Activated T-cell treated with anti-CD3 and anti-CD28 coated beads, Interleukin-2, amount 50 U/mL, for 4 hours (primary cell): ENCODE data around the gene PCDH15. TPM values are rescaled to one million over a fixed set of nuclear protein-coding genes. Genes with fewer than 3 reads are reported as not detected.

Source experiments
- ATAC-seq, 2 donors: fragments of 200-7000 bp; cut with Tn5 transposase; one replicate each; pipeline ENCODE4 v1.10.0; 2021
- DNase-seq: peaks from one replicate; pipeline ENCODE4 v3.0.0-alpha.2; 2020
- H3K27me3 Mint-ChIP-seq: one replicate; pipeline ENCODE4 v1.8.0; 2021; ENCODE audit warnings: low read depth, mixed read lengths
- H3K36me3 Mint-ChIP-seq: one replicate; pipeline ENCODE4 v1.8.0; 2022; ENCODE audit warnings: mixed read lengths; ENCODE audit not compliant: insufficient read depth
- H3K4me1 Mint-ChIP-seq: one replicate; pipeline ENCODE4 v1.8.0; 2021; ENCODE audit warnings: low read depth, mixed read lengths
- H3K4me3 Mint-ChIP-seq: one replicate; pipeline ENCODE4 v1.8.0; 2021; ENCODE audit warnings: mild to moderate bottlenecking, moderate library complexity, mixed read lengths
- H3K9me3 Mint-ChIP-seq: one replicate; pipeline ENCODE4 v1.8.0; 2021; ENCODE audit warnings: mixed read lengths
- total RNA-seq, 3 donors: library from RNA; stranded (reverse); gene quantifications; one replicate each; pipeline ENCODE4 v1.2.1, GENCODE V29; 2021

The PCDH15 gene
- total RNA-seq, 3 donors from 2014 or later = not detected

DNA sequence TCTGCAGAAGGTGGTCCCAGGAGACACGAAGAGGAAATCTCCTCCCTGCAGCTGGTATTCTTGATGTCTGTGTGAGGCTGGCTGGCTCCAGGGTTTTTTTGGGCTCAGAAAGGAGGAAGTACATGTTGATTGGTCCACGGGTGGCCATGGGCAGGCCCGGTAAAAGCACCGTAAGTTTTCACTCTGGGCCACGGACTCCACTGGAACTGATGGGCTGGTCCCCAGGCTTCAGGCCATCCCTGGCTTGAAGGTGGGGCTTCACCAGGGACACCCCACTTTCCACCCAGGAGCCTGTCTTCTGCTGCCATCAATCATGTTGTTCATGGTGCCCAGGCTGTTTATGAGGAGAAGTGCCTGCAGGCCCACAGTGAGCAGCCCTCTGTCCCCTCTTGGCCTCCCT, 736.8 kb downstream of the PCDH15 start:
- H3K36me3 Mint-ChIP-seq = no peaks in the 10 kb centered on the region
- DNase-seq = no peak
- H3K4me1 Mint-ChIP-seq = no peaks in the 10 kb centered on the region
- H3K4me3 Mint-ChIP-seq = no peak overlapping the region
- no peaks in the 10 kb centered on the region for H3K27me3 Mint-ChIP-seq
- H3K9me3 Mint-ChIP-seq = no peaks in the 10 kb centered on the region
- ATAC-seq = no peak

GRCh38 chr10:54063514-54063913, 737.5 kb downstream of the PCDH15 start:
- Mint-ChIP-seq H3K27me3 (no peaks in the 10 kb centered on the region), H3K4me3 (no peak overlapping the region), H3K9me3 (peaks cover 3% of the 10 kb centered on the region), H3K4me1 (no peaks in the 10 kb centered on the region), H3K36me3 (no peaks in the 10 kb centered on the region)
- no peak for ATAC-seq
- DNase-seq = no peak

GRCh38 chr10:54060572-54060971, 740.5 kb downstream of the PCDH15 start:
- Mint-ChIP-seq H3K4me1 (no peaks in the 10 kb centered on the region), H3K4me3 (no peak overlapping the region), H3K27me3 (no peaks in the 10 kb centered on the region), H3K36me3 (no peaks in the 10 kb centered on the region), H3K9me3 (peaks cover 9% of the 10 kb centered on the region)
- DNase-seq (no peak), ATAC-seq (no peak)

DNA sequence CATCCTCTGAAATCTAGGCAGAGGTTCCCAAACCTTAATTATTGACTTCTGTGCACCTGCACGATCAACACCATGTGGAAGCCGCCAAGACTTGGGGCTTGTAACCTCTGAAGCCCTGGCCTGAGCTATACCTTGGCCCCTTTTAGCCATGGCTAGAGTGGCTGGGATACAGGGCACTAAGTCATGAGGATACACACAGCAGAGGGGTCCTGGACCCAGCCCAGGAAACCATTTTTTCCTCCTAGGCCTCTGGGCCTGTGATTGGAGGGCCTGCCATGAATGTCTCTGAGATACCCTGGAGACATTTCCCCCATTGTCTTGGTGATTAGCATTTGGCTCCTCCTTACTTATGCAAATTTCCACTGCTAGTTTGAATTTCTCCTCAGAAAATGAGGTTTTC, 743.7 kb downstream of the PCDH15 start:
- ATAC-seq (no peak), DNase-seq (no peak)
- Mint-ChIP-seq H3K36me3 (no peaks in the 10 kb centered on the region), H3K4me3 (no peak overlapping the region), H3K9me3 (peaks cover 9% of the 10 kb centered on the region), H3K27me3 (no peaks in the 10 kb centered on the region), H3K4me1 (no peaks in the 10 kb centered on the region)

DNA sequence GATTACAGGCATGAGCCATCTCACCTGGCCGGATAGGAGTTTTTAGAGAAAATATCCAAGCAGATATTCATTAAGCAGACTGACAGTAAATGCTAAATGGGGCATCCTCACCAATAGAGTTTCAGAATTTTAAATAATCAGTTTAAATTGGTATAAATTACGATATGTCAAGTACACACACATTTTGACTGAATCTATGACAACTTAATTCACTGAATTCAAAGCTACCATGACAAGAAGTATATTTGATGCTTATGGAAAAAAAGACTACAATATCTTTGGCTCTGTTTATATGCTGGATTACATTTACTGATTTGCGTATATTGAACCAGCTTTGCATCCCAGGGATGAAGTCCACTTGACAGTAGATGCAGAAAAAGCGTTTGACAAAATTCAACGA, 774.7 kb downstream of the PCDH15 start:
- H3K36me3 Mint-ChIP-seq = no peaks in the 10 kb centered on the region
- H3K4me3 Mint-ChIP-seq = no peak overlapping the region

DNA sequence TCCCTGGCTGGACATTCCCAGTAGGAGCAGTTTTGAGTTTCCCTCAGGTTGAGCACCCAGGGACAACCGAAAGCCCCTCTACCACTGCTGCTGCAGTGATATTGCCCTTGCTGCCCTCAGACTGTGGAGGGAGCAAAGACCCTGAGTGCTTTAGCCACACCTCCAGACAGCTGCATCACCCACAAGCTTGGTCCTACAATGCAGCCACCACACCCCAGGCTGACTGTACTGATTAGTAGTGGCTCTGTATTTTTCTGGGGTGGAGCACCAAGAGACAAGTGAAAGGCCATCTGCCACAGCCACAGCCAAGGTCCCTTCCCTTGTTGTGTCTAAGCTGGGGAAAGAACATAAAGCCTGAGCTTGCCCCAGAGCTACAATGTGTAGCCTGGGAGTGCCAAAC, 789.9 kb downstream of the PCDH15 start:
- ATAC-seq (no peak), DNase-seq (no peak)
- H3K36me3 Mint-ChIP-seq = no peaks in the 10 kb centered on the region
- no peaks in the 10 kb centered on the region for H3K27me3 Mint-ChIP-seq
- H3K4me1 Mint-ChIP-seq = no peaks in the 10 kb centered on the region
- no peak overlapping the region for H3K4me3 Mint-ChIP-seq
- H3K9me3 Mint-ChIP-seq = peaks cover 16% of the 10 kb centered on the region

More for the DNA sequence above, 774.7 kb downstream of the PCDH15 start:
- Mint-ChIP-seq H3K9me3 (peaks cover 4% of the 10 kb centered on the region), H3K27me3 (no peaks in the 10 kb centered on the region), H3K4me1 (no peaks in the 10 kb centered on the region)
- DNase-seq (no peak), ATAC-seq (no peak)

GRCh38 chr10:54010337-54010933, 790.6 kb downstream of the PCDH15 start:
- ATAC-seq (no peak), DNase-seq (no peak)
- H3K4me1 Mint-ChIP-seq = no peaks in the 10 kb centered on the region
- H3K36me3 Mint-ChIP-seq = no peaks in the 10 kb centered on the region
- no peak overlapping the region for H3K4me3 Mint-ChIP-seq
- H3K9me3 Mint-ChIP-seq = peaks cover 17% of the 10 kb centered on the region
- H3K27me3 Mint-ChIP-seq = no peaks in the 10 kb centered on the region

DNA sequence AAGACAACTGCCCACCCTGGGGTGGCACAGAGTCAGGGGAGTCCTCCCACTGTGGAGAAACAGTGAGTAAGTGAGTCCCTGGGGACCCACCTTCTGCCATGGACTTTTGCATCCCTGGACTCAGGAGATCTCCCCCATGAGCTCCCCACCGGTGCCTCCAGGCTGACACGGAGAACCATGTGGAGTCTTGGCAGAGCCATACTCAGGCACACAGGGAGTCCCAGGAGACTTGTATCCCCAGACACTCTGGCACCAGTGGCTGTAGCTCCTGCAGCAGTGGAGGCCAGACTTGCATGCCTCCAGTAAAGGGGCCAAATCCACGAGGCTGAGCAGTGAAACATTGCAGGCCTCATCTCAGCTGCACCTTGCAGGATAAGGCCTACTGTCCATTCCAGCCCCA, 791.4 kb downstream of the PCDH15 start:
- Mint-ChIP-seq H3K27me3 (no peaks in the 10 kb centered on the region), H3K4me3 (no peak overlapping the region), H3K36me3 (no peaks in the 10 kb centered on the region), H3K4me1 (no peaks in the 10 kb centered on the region), H3K9me3 (peaks cover 21% of the 10 kb centered on the region)
- ATAC-seq (no peak), DNase-seq (no peak)

- DNase-seq = no peak
- H3K27me3 Mint-ChIP-seq = no peaks in the 10 kb centered on the region
- ATAC-seq = no peak
- no peaks in the 10 kb centered on the region for H3K4me1 Mint-ChIP-seq
- peaks cover 27% of the 10 kb centered on the region for H3K9me3 Mint-ChIP-seq
- no peak overlapping the region for H3K4me3 Mint-ChIP-seq
- H3K36me3 Mint-ChIP-seq = no peaks in the 10 kb centered on the region
These were observed 799.0 kb downstream of the PCDH15 start for GRCh38 chr10:54002077-54002476.

- DNase-seq = no peak
These were observed 803.1 kb downstream of the PCDH15 start for GRCh38 chr10:53997953-53998352.

GRCh38 chr10:53990799-53991238, 810.2 kb downstream of the PCDH15 start:
- Mint-ChIP-seq H3K36me3 (no peaks in the 10 kb centered on the region), H3K27me3 (no peaks in the 10 kb centered on the region), H3K4me1 (no peaks in the 10 kb centered on the region), H3K9me3 (peaks cover 14% of the 10 kb centered on the region), H3K4me3 (no peak overlapping the region)
- ATAC-seq (no peak), DNase-seq (no peak)

More at GRCh38 chr10:53997953-53998352, 803.1 kb downstream of the PCDH15 start:
- Mint-ChIP-seq H3K4me1 (no peaks in the 10 kb centered on the region), H3K4me3 (no peak overlapping the region), H3K36me3 (no peaks in the 10 kb centered on the region), H3K9me3 (peaks cover 13% of the 10 kb centered on the region), H3K27me3 (no peaks in the 10 kb centered on the region)
- ATAC-seq = no peak

DNA sequence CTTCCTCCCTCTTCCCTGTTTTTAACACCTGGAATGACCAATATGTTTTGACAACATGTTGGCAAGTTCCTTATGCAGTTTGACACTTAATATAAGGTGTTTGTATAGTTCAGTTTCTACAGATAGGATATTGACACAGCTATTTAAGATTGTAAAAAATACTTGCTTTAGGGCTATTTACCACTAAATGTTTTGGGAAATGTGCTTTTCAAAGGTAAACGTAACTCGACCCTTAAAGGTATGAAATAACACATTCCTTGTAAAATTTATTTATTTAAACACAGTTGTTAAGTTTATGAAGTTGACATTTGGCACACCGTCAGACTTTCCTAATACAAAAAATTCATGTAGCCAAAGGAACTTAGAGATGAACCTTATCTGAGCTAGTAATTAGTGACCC, 817.6 kb downstream of the PCDH15 start:
- no peak overlapping the region for H3K4me3 Mint-ChIP-seq
- H3K4me1 Mint-ChIP-seq = no peaks in the 10 kb centered on the region
- ATAC-seq (no peak), DNase-seq (no peak)
- peaks cover 12% of the 10 kb centered on the region for H3K9me3 Mint-ChIP-seq
- H3K36me3 Mint-ChIP-seq = no peaks in the 10 kb centered on the region
- no peaks in the 10 kb centered on the region for H3K27me3 Mint-ChIP-seq

DNA sequence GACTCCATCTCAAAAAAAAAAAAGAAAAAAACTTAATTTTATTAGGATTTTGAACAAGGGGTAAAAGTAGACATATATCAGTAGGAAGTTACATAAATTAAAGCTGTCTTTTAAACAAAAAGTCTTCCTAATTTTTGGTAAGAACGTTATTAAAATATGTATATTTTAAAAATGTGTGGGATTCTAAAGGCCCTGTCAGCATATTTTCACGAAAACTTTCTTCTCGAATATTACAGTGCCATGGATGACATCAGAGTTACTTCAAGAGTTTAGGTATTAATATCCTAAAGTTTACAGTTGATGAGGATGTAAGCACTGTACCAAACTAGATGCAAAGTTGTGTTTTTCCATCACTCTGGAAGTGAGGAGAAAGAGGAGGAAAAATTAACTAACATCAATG, 820.8 kb downstream of the PCDH15 start:
- Mint-ChIP-seq H3K4me1 (no peaks in the 10 kb centered on the region), H3K27me3 (no peaks in the 10 kb centered on the region), H3K4me3 (no peak overlapping the region), H3K9me3 (peaks cover 23% of the 10 kb centered on the region), H3K36me3 (no peaks in the 10 kb centered on the region)
- no peak for ATAC-seq
- DNase-seq = no peak

DNA sequence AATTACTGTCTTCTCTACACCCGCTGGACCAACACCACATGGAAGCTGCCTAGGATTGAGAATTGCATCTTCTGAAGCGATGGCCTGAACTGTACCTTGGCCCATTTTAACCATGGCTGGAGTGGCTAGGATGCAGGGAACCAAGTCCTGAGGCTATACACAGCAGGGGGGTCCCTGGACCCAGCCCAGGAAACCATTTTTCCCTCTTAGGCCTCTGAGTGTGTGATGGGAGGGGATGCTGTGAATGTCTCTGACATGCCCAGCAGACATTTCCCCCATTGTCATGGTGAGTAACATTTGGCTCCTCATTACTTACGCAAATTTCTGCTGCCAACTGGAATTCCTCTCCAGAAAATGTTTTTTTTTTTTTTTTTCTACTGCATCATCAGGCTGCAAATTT, 822.7 kb downstream of the PCDH15 start:
- no peak for ATAC-seq
- no peak for DNase-seq
- no peaks in the 10 kb centered on the region for H3K27me3 Mint-ChIP-seq
- no peaks in the 10 kb centered on the region for H3K36me3 Mint-ChIP-seq
- peaks cover 25% of the 10 kb centered on the region for H3K9me3 Mint-ChIP-seq
- H3K4me3 Mint-ChIP-seq = no peak overlapping the region
- no peaks in the 10 kb centered on the region for H3K4me1 Mint-ChIP-seq

DNA sequence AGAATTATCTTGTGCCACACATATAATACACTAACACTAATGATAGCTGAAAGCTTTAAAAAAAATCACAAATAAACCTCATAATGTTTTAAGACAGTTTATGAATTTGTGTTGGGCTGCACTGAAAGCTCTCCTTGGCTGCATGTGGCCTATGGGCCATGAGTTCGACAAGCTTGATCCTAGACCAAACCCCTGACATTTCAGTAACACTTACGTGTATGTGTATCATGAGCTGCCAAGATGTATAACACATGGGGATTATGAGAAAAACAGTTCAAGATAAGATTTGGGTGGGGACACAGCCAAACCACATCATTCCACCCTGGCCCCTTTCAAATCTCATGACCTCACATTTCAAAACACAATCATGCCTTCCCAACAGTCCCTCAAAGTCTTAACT, 823.8 kb downstream of the PCDH15 start:
- Mint-ChIP-seq H3K9me3 (peaks cover 25% of the 10 kb centered on the region), H3K27me3 (no peaks in the 10 kb centered on the region), H3K36me3 (no peaks in the 10 kb centered on the region), H3K4me3 (no peak overlapping the region), H3K4me1 (no peaks in the 10 kb centered on the region)
- ATAC-seq = no peak
- DNase-seq = no peak

DNA sequence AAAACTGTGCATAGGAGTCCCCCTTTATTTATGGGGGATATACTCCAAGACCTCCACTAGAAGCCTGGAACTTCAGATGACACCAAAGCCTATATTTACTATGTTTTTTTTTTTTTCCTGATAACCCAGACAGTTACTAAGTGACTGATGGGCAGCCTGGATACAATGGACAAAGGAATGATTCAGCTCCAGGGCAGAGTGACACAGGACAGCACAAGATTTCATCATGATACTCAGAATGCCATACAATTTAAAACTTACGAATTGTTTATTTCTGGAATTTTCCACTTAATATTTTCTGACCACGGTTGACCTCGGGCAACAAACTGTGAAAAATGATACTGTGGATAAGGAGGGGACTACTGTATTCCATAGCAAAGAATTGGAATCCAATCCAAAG, 843.6 kb downstream of the PCDH15 start:
- no peak for DNase-seq
- H3K4me1 Mint-ChIP-seq = no peaks in the 10 kb centered on the region
- no peak overlapping the region for H3K4me3 Mint-ChIP-seq
- no peak for ATAC-seq
- no peaks in the 10 kb centered on the region for H3K36me3 Mint-ChIP-seq
- H3K27me3 Mint-ChIP-seq = no peaks in the 10 kb centered on the region
- H3K9me3 Mint-ChIP-seq = no peaks in the 10 kb centered on the region
